ENCODE results near the gene DOK6.
"Not testable (repeated sequence)": the region's sequence is repeated elsewhere in the genome, so short reads cannot be mapped to it uniquely, and the experiment has no call there.

Gene DOK6

GRCh38 chr18:69631281-69631680, 230.6 kb downstream of the DOK6 start:
- DNase-seq, result no peak

GRCh38 chr18:69635482-69635881, 234.8 kb downstream of the DOK6 start:
- DNase-seq, result no peak

- DNase-seq, result no peak
Observed at GRCh38 chr18:69636529-69637301, 236.0 kb downstream of the DOK6 start.

- DNase-seq, result no peak
Observed at GRCh38 chr18:69638056-69638455, 237.4 kb downstream of the DOK6 start.

- no peak for DNase-seq
Observed at GRCh38 chr18:69647702-69648101, 247.0 kb downstream of the DOK6 start.

GRCh38 chr18:69648486-69648885, 247.8 kb downstream of the DOK6 start:
- DNase-seq, result no peak

- DNase-seq, result no peak
Observed at GRCh38 chr18:69649684-69650083, 249.0 kb downstream of the DOK6 start.

- no peak for DNase-seq
Observed at GRCh38 chr18:69651243-69651642, 250.6 kb downstream of the DOK6 start.

GRCh38 chr18:69655816-69656215, 255.1 kb downstream of the DOK6 start:
- DNase-seq, result no peak

- DNase-seq, result no peak
Observed at GRCh38 chr18:69658103-69658502, 257.4 kb downstream of the DOK6 start.

- no peak for DNase-seq
Observed at GRCh38 chr18:69658685-69659084, 258.0 kb downstream of the DOK6 start.

GRCh38 chr18:69659142-69659651, 258.5 kb downstream of the DOK6 start:
- DNase-seq, result no peak

GRCh38 chr18:69662090-69662489, 261.4 kb downstream of the DOK6 start:
- not testable (repeated sequence) for DNase-seq

- no peak for DNase-seq
Observed at GRCh38 chr18:69664399-69664798, 263.7 kb downstream of the DOK6 start.

GRCh38 chr18:69674292-69674877, 273.7 kb downstream of the DOK6 start:
- DNase-seq, result no peak

- DNase-seq, result no peak
Observed at GRCh38 chr18:69674966-69675365, 274.3 kb downstream of the DOK6 start.

GRCh38 chr18:69677595-69677994, 276.9 kb downstream of the DOK6 start:
- no peak for DNase-seq

GRCh38 chr18:69680123-69680522, 279.4 kb downstream of the DOK6 start:
- no peak for DNase-seq

- no peak for DNase-seq
Observed at GRCh38 chr18:69683176-69683575, 282.5 kb downstream of the DOK6 start.

GRCh38 chr18:69684789-69685188, 284.1 kb downstream of the DOK6 start:
- no peak for DNase-seq

GRCh38 chr18:69686861-69687260, 286.2 kb downstream of the DOK6 start:
- DNase-seq, result no peak

GRCh38 chr18:69689121-69689759, 288.6 kb downstream of the DOK6 start:
- no peak for DNase-seq

GRCh38 chr18:69691008-69691760, 290.5 kb downstream of the DOK6 start:
- DNase-seq, result no peak
